ENCODE data around the gene APOL6.

The APOL6 gene

GRCh38 chr22:35624547-35624946 is 23.7 kb upstream of the APOL6 start:
- Mint-ChIP-seq H3K27me3 (peaks cover 6% of the 10 kb centered on the region), H3K36me3 (no peaks in the 10 kb centered on the region), H3K9me3 (ENCODE audit: low read depth) (no peaks in the 10 kb centered on the region), H3K4me3 (no peak overlapping the region), H3K4me1 (ENCODE audit: low read depth) (peaks cover 19% of the 10 kb centered on the region), H3K27ac (no peak overlapping the region)

GRCh38 chr22:35625763-35626432 is 22.3 kb upstream of the APOL6 start:
- Mint-ChIP-seq H3K36me3 (no peaks in the 10 kb centered on the region), H3K27ac (no peak overlapping the region), H3K9me3 (ENCODE audit: low read depth) (no peaks in the 10 kb centered on the region), H3K27me3 (peaks cover 6% of the 10 kb centered on the region), H3K4me1 (ENCODE audit: low read depth) (peaks cover 26% of the 10 kb centered on the region), H3K4me3 (no peak overlapping the region)

GRCh38 chr22:35627267-35628041 is 20.8 kb upstream of the APOL6 start:
- no peaks in the 10 kb centered on the region for H3K36me3 Mint-ChIP-seq
- H3K9me3 Mint-ChIP-seq (ENCODE audit: low read depth): no peaks in the 10 kb centered on the region
- peak overlapping the region; percentile 13 for H3K27ac Mint-ChIP-seq
- peak overlapping the region; percentile 53 for H3K4me3 Mint-ChIP-seq
- H3K27me3 Mint-ChIP-seq: peaks cover 6% of the 10 kb centered on the region
- peaks cover 29% of the 10 kb centered on the region for H3K4me1 Mint-ChIP-seq (ENCODE audit: low read depth)

GRCh38 chr22:35628732-35629131 is 19.5 kb upstream of the APOL6 start:
- no peak overlapping the region for H3K4me3 Mint-ChIP-seq
- peaks cover 6% of the 10 kb centered on the region for H3K27me3 Mint-ChIP-seq
- H3K36me3 Mint-ChIP-seq: no peaks in the 10 kb centered on the region
- peaks cover 35% of the 10 kb centered on the region for H3K4me1 Mint-ChIP-seq (ENCODE audit: low read depth)
- no peak overlapping the region for H3K27ac Mint-ChIP-seq
- H3K9me3 Mint-ChIP-seq (ENCODE audit: low read depth): no peaks in the 10 kb centered on the region

GRCh38 chr22:35629406-35630216 is 18.6 kb upstream of the APOL6 start:
- Mint-ChIP-seq H3K9me3 (ENCODE audit: low read depth) (no peaks in the 10 kb centered on the region), H3K27ac (peak overlapping the region; percentile 80)

GRCh38 chr22:35630387-35630793 is 17.9 kb upstream of the APOL6 start:
- Mint-ChIP-seq H3K27ac (no peak overlapping the region), H3K9me3 (ENCODE audit: low read depth) (no peaks in the 10 kb centered on the region), H3K4me1 (ENCODE audit: low read depth) (peaks cover 38% of the 10 kb centered on the region), H3K4me3 (no peak overlapping the region), H3K27me3 (no peaks in the 10 kb centered on the region), H3K36me3 (no peaks in the 10 kb centered on the region)

More at GRCh38 chr22:35629406-35630216, 18.6 kb upstream of the APOL6 start:
- Mint-ChIP-seq H3K4me3 (peak overlapping the region; percentile 63), H3K36me3 (no peaks in the 10 kb centered on the region), H3K27me3 (peaks cover 3% of the 10 kb centered on the region), H3K4me1 (ENCODE audit: low read depth) (peaks cover 36% of the 10 kb centered on the region)

GRCh38 chr22:35630891-35631290 is 17.4 kb upstream of the APOL6 start:
- Mint-ChIP-seq H3K4me1 (ENCODE audit: low read depth) (peaks cover 38% of the 10 kb centered on the region), H3K36me3 (no peaks in the 10 kb centered on the region), H3K4me3 (no peak overlapping the region), H3K27me3 (no peaks in the 10 kb centered on the region), H3K27ac (no peak overlapping the region), H3K9me3 (ENCODE audit: low read depth) (no peaks in the 10 kb centered on the region)

GRCh38 chr22:35631597-35631996 is 16.6 kb upstream of the APOL6 start:
- peaks cover 36% of the 10 kb centered on the region for H3K4me1 Mint-ChIP-seq (ENCODE audit: low read depth)
- no peaks in the 10 kb centered on the region for H3K27me3 Mint-ChIP-seq
- H3K36me3 Mint-ChIP-seq: no peaks in the 10 kb centered on the region
- H3K27ac Mint-ChIP-seq: no peak overlapping the region
- H3K4me3 Mint-ChIP-seq: no peak overlapping the region
- no peaks in the 10 kb centered on the region for H3K9me3 Mint-ChIP-seq (ENCODE audit: low read depth)

GRCh38 chr22:35632935-35633334 is 15.3 kb upstream of the APOL6 start:
- Mint-ChIP-seq H3K27me3 (no peaks in the 10 kb centered on the region), H3K36me3 (no peaks in the 10 kb centered on the region), H3K4me1 (ENCODE audit: low read depth) (peaks cover 27% of the 10 kb centered on the region), H3K4me3 (no peak overlapping the region), H3K9me3 (ENCODE audit: low read depth) (no peaks in the 10 kb centered on the region), H3K27ac (no peak overlapping the region)

GRCh38 chr22:35633520-35633919 is 14.7 kb upstream of the APOL6 start:
- peaks cover 25% of the 10 kb centered on the region for H3K4me1 Mint-ChIP-seq (ENCODE audit: low read depth)
- no peaks in the 10 kb centered on the region for H3K9me3 Mint-ChIP-seq (ENCODE audit: low read depth)
- H3K36me3 Mint-ChIP-seq: no peaks in the 10 kb centered on the region
- no peak overlapping the region for H3K4me3 Mint-ChIP-seq
- H3K27me3 Mint-ChIP-seq: no peaks in the 10 kb centered on the region
- no peak overlapping the region for H3K27ac Mint-ChIP-seq

- H3K4me3 Mint-ChIP-seq: no peak overlapping the region
- no peaks in the 10 kb centered on the region for H3K27me3 Mint-ChIP-seq
- peaks cover 24% of the 10 kb centered on the region for H3K4me1 Mint-ChIP-seq (ENCODE audit: low read depth)
- H3K27ac Mint-ChIP-seq: no peak overlapping the region
- no peaks in the 10 kb centered on the region for H3K36me3 Mint-ChIP-seq
- H3K9me3 Mint-ChIP-seq (ENCODE audit: low read depth): no peaks in the 10 kb centered on the region
Observed at GRCh38 chr22:35634015-35634414, 14.2 kb upstream of the APOL6 start.

GRCh38 chr22:35634943-35635540 is 13.2 kb upstream of the APOL6 start:
- Mint-ChIP-seq H3K9me3 (ENCODE audit: low read depth) (no peaks in the 10 kb centered on the region), H3K27me3 (no peaks in the 10 kb centered on the region), H3K27ac (no peak overlapping the region), H3K4me1 (ENCODE audit: low read depth) (peaks cover 16% of the 10 kb centered on the region), H3K36me3 (no peaks in the 10 kb centered on the region), H3K4me3 (no peak overlapping the region)

GRCh38 chr22:35637254-35637653 is 11.0 kb upstream of the APOL6 start:
- Mint-ChIP-seq H3K4me3 (no peak overlapping the region), H3K4me1 (ENCODE audit: low read depth) (peaks cover 11% of the 10 kb centered on the region), H3K27ac (no peak overlapping the region), H3K9me3 (ENCODE audit: low read depth) (no peaks in the 10 kb centered on the region), H3K27me3 (no peaks in the 10 kb centered on the region), H3K36me3 (no peaks in the 10 kb centered on the region)

GRCh38 chr22:35638001-35638400 is 10.2 kb upstream of the APOL6 start:
- Mint-ChIP-seq H3K4me3 (no peak overlapping the region), H3K36me3 (no peaks in the 10 kb centered on the region), H3K4me1 (ENCODE audit: low read depth) (peaks cover 11% of the 10 kb centered on the region), H3K9me3 (ENCODE audit: low read depth) (no peaks in the 10 kb centered on the region), H3K27me3 (no peaks in the 10 kb centered on the region), H3K27ac (no peak overlapping the region)

- Mint-ChIP-seq H3K4me3 (no peak overlapping the region), H3K27ac (no peak overlapping the region), H3K9me3 (ENCODE audit: low read depth) (no peaks in the 10 kb centered on the region), H3K36me3 (no peaks in the 10 kb centered on the region), H3K27me3 (no peaks in the 10 kb centered on the region), H3K4me1 (ENCODE audit: low read depth) (peaks cover 6% of the 10 kb centered on the region)
Observed at GRCh38 chr22:35638410-35638809, 9.8 kb upstream of the APOL6 start.
